DOHH2 (cell line): ENCODE measurements around the gene CDH4.

Experiments
- CTCF ChIP-seq: fragments of 200-600 bp; sonication (generic); IDR thresholded peaks from one replicate; pipeline ENCODE4 v1.5.1; 2014; ENCODE audit warnings: antibody characterized with exemption, mild to moderate bottlenecking, low read depth, low read length; ENCODE audit not compliant: poor library complexity, severe bottlenecking
- EZH2phosphoT487 ChIP-seq: fragments of 200-600 bp; sonication (generic); IDR thresholded peaks from 2 replicates; pipeline ENCODE4 v1.6.1; 2017; ENCODE audit warnings: borderline replicate concordance, mild to moderate bottlenecking, antibody characterized with exemption, low read length, moderate library complexity, mixed read lengths

DNA sequence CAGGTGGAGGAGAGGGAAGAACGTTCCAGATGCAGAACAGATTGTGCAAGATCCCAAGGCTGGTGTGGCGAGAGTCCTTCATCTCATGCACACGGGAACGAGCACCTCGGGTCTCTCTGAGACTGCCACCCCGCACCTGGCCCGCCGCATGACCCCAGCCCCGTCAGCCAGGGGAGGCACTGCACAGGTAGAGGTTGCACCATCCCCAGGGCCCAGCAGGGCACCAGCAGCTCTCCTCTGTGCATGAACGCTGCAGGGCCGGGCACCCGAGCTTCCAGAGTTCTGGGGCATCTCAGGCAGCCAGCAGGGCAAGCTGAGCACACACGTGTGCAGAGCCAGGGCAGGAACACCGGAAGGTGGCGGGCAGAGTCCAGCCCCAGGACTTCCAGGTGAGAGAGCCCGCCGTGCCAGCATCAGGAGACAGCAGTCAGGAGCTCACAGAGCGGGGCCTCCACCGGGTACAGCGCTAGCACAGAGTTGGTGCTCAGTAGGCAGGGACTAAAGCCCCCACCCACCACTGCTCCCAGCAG is 620.4 kb downstream of the CDH4 start:
- no peak for TF ChIP-seq CTCF
- TF ChIP-seq EZH2phosphoT487, result no peak
